Gastroesophageal sphincter (tissue), 4 donors: ENCODE data around the gene CTR9. TPM values are rescaled to one million over a fixed set of nuclear protein-coding genes. Genes with fewer than 3 reads are reported as not detected.
A peak's percentile ranks its signal among the peaks of the same experiment; 100 is the strongest.

Experiments used
- ATAC-seq: fragments of 150-250 bp; one replicate; pipeline ENCODE4 v1.9.1; 2016; ENCODE audit warnings: mild to moderate bottlenecking, moderate library complexity
- H3K27ac ChIP-seq, 4 donors: fragments of 200-600 bp; sonication (generic) in 3 of 4; 1 replicate in 3 of 4; 2 replicates in 1 of 4; pipeline ENCODE4 v1.5.1; 2016 to 2019
- H3K27me3 ChIP-seq: fragments of 200-600 bp; sonication (generic); one replicate; pipeline ENCODE4 v1.5.1; 2019
- H3K36me3 ChIP-seq, 2 donors: fragments of 200-600 bp; sonication (generic); one replicate each; pipeline ENCODE4 v1.5.1; 2019; ENCODE audit warnings: control low read depth in 1 of 2
- H3K4me1 ChIP-seq, 3 donors: fragments of 200-600 bp; sonication (generic); 1 replicate in 2 of 3; 2 replicates in 1 of 3; pipeline ENCODE4 v1.5.1; 2016 to 2019; ENCODE audit warnings: control low read depth in 2 of 3
- H3K4me3 ChIP-seq, 2 donors: fragments of 200-600 bp; sonication (generic); one replicate each; pipeline ENCODE4 v1.5.1; 2019; ENCODE audit warnings: mild to moderate bottlenecking in 1 of 2, moderate library complexity in 1 of 2
- H3K9me3 ChIP-seq, 3 donors: fragments of 200-600 bp; sonication (generic); one replicate each; pipeline ENCODE4 v1.5.1; 2017 to 2019; ENCODE audit warnings: control low read depth in 2 of 3
- EP300 ChIP-seq: sonication (generic); formaldehyde crosslinking; IDR thresholded peaks from one replicate; pipeline ENCODE4 v1.6.1; 2017; ENCODE audit warnings: antibody characterized with exemption, mild to moderate bottlenecking
- POLR2A ChIP-seq, 2 donors: fragments of 450-650 bp; IDR thresholded peaks; one replicate each; pipeline ENCODE4 v1.6.1; 2017; ENCODE audit warnings: antibody characterized with exemption in 2 of 2, mild to moderate bottlenecking in 2 of 2, moderate library complexity in 1 of 2
- POLR2AphosphoS5 ChIP-seq: sonication (generic); formaldehyde crosslinking; IDR thresholded peaks from one replicate; pipeline ENCODE4 v1.6.1; 2017; ENCODE audit warnings: antibody characterized with exemption
- WGBS, 2 donors: methylation state at CpG; one replicate each; pipeline ENCODE4 v1.1.5; 2018; ENCODE audit warnings: low coverage in 1 of 2; 5-methylcytosine and 5-hydroxymethylcytosine counted together
- total RNA-seq, 4 donors: library from RNA; depleted of rRNA; stranded (reverse); fragments of >200 nt; gene quantifications; one replicate each; pipeline ENCODE4 v1.1.0, GENCODE V29; 2016
- TF ChIP-seq, protein P1 (sequence below), 4 experiments: fragments of 200-600 bp in 2 of 4; fragments of 450-650 bp in 2 of 4; sonication (generic) in 1 of 4; IDR thresholded peaks; one replicate each; pipeline ENCODE4 v1.5.1; 2017 to 2019; ENCODE audit warnings: antibody characterized with exemption in 4 of 4, mild to moderate bottlenecking in 2 of 4, moderate library complexity in 2 of 4

CTR9 gene
- total RNA-seq, 4 donors from 2014 or later = 18.1 to 21.8 (median 20.9) TPM

DNA sequence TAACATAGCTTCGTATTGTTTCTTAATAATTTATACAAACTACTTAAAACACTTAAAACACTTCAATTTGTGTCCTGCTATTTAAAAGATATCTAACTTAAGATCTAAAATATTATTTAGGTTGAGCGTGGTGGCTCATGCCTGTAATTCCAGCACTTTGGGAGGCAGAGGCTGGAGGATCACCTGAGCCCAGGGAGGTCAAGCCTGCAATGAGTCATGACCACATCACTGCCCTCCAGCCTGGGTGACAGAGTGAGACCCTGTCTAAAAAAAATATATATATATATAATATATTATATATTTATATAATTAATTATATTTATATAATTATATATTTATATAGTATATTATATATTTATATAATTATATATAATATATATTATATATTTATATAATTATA lies 4.2 kb upstream of the CTR9 start:
- Histone ChIP-seq H3K4me1 (peaks cover 0 to 8% (median 0%) of the 10 kb centered on the region in 3 donors), H3K4me3 (no peak overlapping the region), H3K27ac (no peak overlapping the region), H3K9me3 (no peaks in the 10 kb centered on the region), H3K27me3 (no peaks in the 10 kb centered on the region), H3K36me3 (no peaks in the 10 kb centered on the region)
- no peak for TF ChIP-seq EP300
- no peak for ATAC-seq
- 92 to 95% methylated on average over 2 of the region's 2 CpGs for WGBS, 2 donors

DNA sequence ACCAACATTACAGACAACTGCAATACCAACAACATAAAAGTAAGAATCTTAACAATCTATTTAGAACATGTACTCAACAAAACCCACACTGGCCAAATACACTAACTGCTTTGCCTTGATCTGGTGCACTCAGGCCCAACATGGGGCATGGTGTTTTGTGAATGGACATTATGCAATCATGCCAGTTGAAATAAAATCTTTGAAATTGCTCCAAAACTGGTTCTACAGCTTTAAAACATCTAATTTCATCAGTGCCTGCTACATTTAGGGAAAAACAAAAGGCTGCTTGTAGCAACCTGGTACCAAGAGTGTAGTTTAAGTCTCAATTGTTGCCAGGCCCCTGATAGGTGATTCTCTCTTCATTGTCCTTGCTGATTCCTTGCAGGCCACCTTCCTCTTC lies 3.3 kb upstream of the CTR9 start:
- TF ChIP-seq POLR2A (IDR thresholded peaks at IDR 0.05) (no peak), EP300 (no peak), POLR2AphosphoS5 (no peak)
- TF ChIP-seq, protein P1, sequence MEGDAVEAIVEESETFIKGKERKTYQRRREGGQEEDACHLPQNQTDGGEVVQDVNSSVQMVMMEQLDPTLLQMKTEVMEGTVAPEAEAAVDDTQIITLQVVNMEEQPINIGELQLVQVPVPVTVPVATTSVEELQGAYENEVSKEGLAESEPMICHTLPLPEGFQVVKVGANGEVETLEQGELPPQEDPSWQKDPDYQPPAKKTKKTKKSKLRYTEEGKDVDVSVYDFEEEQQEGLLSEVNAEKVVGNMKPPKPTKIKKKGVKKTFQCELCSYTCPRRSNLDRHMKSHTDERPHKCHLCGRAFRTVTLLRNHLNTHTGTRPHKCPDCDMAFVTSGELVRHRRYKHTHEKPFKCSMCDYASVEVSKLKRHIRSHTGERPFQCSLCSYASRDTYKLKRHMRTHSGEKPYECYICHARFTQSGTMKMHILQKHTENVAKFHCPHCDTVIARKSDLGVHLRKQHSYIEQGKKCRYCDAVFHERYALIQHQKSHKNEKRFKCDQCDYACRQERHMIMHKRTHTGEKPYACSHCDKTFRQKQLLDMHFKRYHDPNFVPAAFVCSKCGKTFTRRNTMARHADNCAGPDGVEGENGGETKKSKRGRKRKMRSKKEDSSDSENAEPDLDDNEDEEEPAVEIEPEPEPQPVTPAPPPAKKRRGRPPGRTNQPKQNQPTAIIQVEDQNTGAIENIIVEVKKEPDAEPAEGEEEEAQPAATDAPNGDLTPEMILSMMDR (IDR thresholded peaks at IDR 0.05) = no peak
- Histone ChIP-seq H3K27ac (no peak overlapping the region), H3K27me3 (no peaks in the 10 kb centered on the region), H3K4me3 (no peak overlapping the region), H3K9me3 (no peaks in the 10 kb centered on the region), H3K36me3 (peaks cover 0 to 2% of the 10 kb centered on the region in 2 donors), H3K4me1 (peaks cover 5 to 17% (median 8%) of the 10 kb centered on the region in 3 donors)
- no peak for ATAC-seq

DNA sequence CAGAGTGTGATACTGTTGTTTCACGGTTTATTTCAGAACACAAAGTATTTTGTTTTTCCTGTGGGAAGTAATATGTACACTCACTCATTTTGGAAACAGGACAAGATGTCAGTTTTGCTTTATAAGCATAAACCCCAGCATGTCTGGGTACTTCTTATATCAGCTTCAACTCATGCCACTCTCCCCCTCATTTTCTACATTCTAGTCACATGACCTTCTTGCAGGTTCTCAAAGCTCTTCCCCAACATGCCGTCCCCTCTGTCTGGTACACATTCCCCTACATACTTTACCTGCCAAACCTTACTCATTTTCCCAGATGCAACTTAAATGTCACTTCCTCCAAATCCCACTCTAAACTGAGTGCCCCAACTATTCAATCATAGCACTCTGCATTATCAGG lies 1.6 kb upstream of the CTR9 start:
- TF ChIP-seq, protein P1 (IDR thresholded peaks at IDR 0.05) = no peak
- no peak for TF ChIP-seq POLR2AphosphoS5
- no peak for TF ChIP-seq EP300
- TF ChIP-seq POLR2A (IDR thresholded peaks at IDR 0.05) = no peak
- WGBS, 2 donors = 51 to 69% methylated on average over 2 of the region's 2 CpGs
- no peaks in the 10 kb centered on the region for H3K9me3 ChIP-seq
- H3K27me3 ChIP-seq = no peaks in the 10 kb centered on the region
- peaks cover 0 to 14% of the 10 kb centered on the region in 2 donors for H3K36me3 ChIP-seq
- no peak overlapping the region for H3K4me3 ChIP-seq
- no peak for ATAC-seq
- peaks cover 5 to 24% (median 8%) of the 10 kb centered on the region in 3 donors for H3K4me1 ChIP-seq
- H3K27ac ChIP-seq = no peak overlapping the region

DNA sequence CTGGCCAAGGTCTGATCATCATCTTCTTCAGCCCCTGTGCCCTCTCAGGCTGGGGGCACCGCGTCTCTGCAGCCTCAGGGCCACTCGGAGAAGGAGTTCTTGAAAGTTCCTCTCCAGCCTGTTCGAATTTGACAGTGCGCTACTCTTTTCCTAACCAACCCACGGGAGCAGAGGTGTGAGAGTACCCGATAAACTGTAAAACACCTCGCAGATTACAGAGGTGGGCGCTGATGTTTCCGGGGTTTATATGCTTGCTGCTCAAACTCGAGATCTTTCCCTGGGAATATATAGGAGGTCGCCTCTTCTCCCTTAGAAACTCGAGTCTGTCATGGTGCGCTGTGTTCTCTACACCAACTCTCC lies 515 bp downstream of the CTR9 start:
- Histone ChIP-seq H3K27me3 (no peaks in the 10 kb centered on the region), H3K4me1 (peaks cover 5 to 24% (median 8%) of the 10 kb centered on the region in 3 donors), H3K27ac (peak overlapping the region; percentile 51 to 94 (median 85)), H3K4me3 (peak overlapping the region; percentile 75 to 80), H3K9me3 (no peaks in the 10 kb centered on the region), H3K36me3 (peaks cover 0 to 35% of the 10 kb centered on the region in 2 donors)
- TF ChIP-seq EP300 = no peak
- TF ChIP-seq, protein P1 (IDR thresholded peaks at IDR 0.05) = no peak
- no peak for TF ChIP-seq POLR2AphosphoS5
- TF ChIP-seq POLR2A (IDR thresholded peaks at IDR 0.05) = no peak
- ATAC-seq = no peak
- WGBS, 2 donors = 0% methylated on average over 5 to 7 of the region's 14 CpGs

DNA sequence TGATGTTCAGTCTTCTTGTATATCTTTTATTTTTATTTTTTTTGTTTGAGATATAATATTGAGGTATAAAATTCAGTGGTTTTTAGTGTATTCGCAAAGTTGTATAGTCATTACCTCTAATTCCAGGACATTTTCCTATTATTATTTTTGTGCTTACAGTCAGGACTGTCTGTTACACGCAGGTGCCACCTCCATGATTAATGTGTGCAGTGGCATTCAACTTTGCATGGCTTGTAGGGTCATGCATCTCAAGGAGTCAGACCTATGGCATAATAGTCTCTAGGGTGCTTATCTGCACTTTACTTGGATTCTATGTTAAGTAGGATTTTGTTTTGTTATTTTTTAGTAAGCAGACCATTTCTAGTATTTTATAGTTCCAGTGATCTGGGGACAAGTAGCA lies 1.0 kb downstream of the CTR9 start:
- peaks cover 0 to 40% of the 10 kb centered on the region in 2 donors for H3K36me3 ChIP-seq
- H3K4me3 ChIP-seq = peak overlapping the region; percentile 75 to 80
- H3K4me1 ChIP-seq = peaks cover 5 to 24% (median 8%) of the 10 kb centered on the region in 3 donors
- H3K27me3 ChIP-seq = no peaks in the 10 kb centered on the region
- TF ChIP-seq, protein P1 (IDR thresholded peaks at IDR 0.05) = no peak
- TF ChIP-seq EP300 (no peak), POLR2A (IDR thresholded peaks at IDR 0.05) (no peak), POLR2AphosphoS5 (no peak)
- WGBS, 2 donors = 27 to 75% methylated on average over 1 to 2 of the region's 2 CpGs
- H3K27ac ChIP-seq = peak overlapping the region in 2 of 4 donors; percentile 86 to 94
- H3K9me3 ChIP-seq = no peaks in the 10 kb centered on the region
- ATAC-seq = no peak
